ENCODE results near the gene EFNA5.

DNA sequence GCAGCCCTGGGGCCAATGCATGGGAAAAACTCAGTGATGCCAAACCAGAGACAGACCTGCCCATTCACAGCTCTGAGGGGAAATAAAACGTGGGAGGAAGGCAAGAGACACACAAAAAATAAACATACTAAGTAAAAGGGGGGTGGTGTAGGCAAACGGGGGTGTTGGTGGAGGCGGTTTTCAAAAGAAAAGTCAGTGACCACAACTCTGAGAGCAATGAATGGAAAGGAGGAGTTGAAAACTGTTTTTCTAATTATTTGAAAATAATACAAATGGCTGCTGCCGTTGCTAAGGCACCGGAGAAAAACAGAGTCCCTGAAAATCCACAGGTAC, 293.5 kb downstream of the EFNA5 start:
- no peak for TF ChIP-seq TAF1 (IDR thresholded peaks at IDR 0.05; ENCODE audit: low read depth, low read length)
- no peak for TF ChIP-seq POLR2AphosphoS5 (IDR thresholded peaks at IDR 0.05; ENCODE audit: low read depth, low read length)
- TF ChIP-seq POLR2A (IDR thresholded peaks at IDR 0.05; ENCODE audit: low read depth, low read length), result no peak
